ENCODE results near the gene GAL3ST2. TPM values are rescaled to one million over a fixed set of nuclear protein-coding genes. Genes with fewer than 3 reads are reported as not detected.
A peak's percentile ranks its signal among the peaks of the same experiment; 100 is the strongest.
"Not testable (repeated sequence)": the region's sequence is repeated elsewhere in the genome, so short reads cannot be mapped to it uniquely, and the experiment has no call there.

Gene GAL3ST2
- polyA plus RNA-seq, 1 donor from 2014 or later: not detected

- Histone ChIP-seq H3K79me2 (replicated peaks; ENCODE audit: insufficient read depth, low read length) (no peaks in the 10 kb centered on the region), H3K9me2 (ENCODE audit: insufficient read depth, low read length) (no peaks in the 10 kb centered on the region), H2AFZ (ENCODE audit: low read depth, low read length) (no peak overlapping the region), H3K4me3 (ENCODE audit: low read length) (no peak overlapping the region), H3K27ac (ENCODE audit: low read length) (no peak overlapping the region), H3F3A (ENCODE audit: insufficient read depth, low read length, poor library complexity, severe bottlenecking) (no peaks in the 10 kb centered on the region), H4K20me1 (ENCODE audit: insufficient read depth) (no peaks in the 10 kb centered on the region), H3K9ac (ENCODE audit: low read length) (no peak overlapping the region), H3K36me3 (ENCODE audit: insufficient read depth, low read length) (no peaks in the 10 kb centered on the region), H3K9me3 (ENCODE audit: low read length) (no peaks in the 10 kb centered on the region), H3K27me3 (ENCODE audit: insufficient read depth, low read depth, low read length) (no peaks in the 10 kb centered on the region), H3K4me2 (ENCODE audit: low read length) (no peak overlapping the region)
- TF ChIP-seq TAF1 (IDR thresholded peaks at IDR 0.05; ENCODE audit: low read depth): no peak
- TF ChIP-seq MXI1 (conservative IDR thresholded peaks at IDR 0.05; ENCODE audit: poor library complexity, severe bottlenecking): no peak
Measured at GRCh38 chr2:241730671-241731293, 45.8 kb upstream of the GAL3ST2 start.

- not testable (repeated sequence) for H3K9me3 ChIP-seq (ENCODE audit: low read length); H3K27me3 ChIP-seq (ENCODE audit: insufficient read depth, low read depth, low read length); H4K20me1 ChIP-seq (ENCODE audit: insufficient read depth); H3K27ac ChIP-seq (ENCODE audit: low read length); H3K4me3 ChIP-seq (ENCODE audit: low read length); H3K36me3 ChIP-seq (ENCODE audit: insufficient read depth, low read length); H3K79me2 ChIP-seq (replicated peaks; ENCODE audit: insufficient read depth, low read length); H2AFZ ChIP-seq (ENCODE audit: low read depth, low read length); H3F3A ChIP-seq (ENCODE audit: insufficient read depth, low read length, poor library complexity, severe bottlenecking); H3K4me2 ChIP-seq (ENCODE audit: low read length); H3K9ac ChIP-seq (ENCODE audit: low read length); H3K9me2 ChIP-seq (ENCODE audit: insufficient read depth, low read length)
- TF ChIP-seq RAD21 (conservative IDR thresholded peaks at IDR 0.05): peak; percentile 29
- TF ChIP-seq, protein P1, sequence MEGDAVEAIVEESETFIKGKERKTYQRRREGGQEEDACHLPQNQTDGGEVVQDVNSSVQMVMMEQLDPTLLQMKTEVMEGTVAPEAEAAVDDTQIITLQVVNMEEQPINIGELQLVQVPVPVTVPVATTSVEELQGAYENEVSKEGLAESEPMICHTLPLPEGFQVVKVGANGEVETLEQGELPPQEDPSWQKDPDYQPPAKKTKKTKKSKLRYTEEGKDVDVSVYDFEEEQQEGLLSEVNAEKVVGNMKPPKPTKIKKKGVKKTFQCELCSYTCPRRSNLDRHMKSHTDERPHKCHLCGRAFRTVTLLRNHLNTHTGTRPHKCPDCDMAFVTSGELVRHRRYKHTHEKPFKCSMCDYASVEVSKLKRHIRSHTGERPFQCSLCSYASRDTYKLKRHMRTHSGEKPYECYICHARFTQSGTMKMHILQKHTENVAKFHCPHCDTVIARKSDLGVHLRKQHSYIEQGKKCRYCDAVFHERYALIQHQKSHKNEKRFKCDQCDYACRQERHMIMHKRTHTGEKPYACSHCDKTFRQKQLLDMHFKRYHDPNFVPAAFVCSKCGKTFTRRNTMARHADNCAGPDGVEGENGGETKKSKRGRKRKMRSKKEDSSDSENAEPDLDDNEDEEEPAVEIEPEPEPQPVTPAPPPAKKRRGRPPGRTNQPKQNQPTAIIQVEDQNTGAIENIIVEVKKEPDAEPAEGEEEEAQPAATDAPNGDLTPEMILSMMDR (IDR thresholded peaks at IDR 0.05; ENCODE audit: poor library complexity, severe bottlenecking): peak; percentile 38
Measured at GRCh38 chr2:241732513-241733186, 44.0 kb upstream of the GAL3ST2 start.

DNA sequence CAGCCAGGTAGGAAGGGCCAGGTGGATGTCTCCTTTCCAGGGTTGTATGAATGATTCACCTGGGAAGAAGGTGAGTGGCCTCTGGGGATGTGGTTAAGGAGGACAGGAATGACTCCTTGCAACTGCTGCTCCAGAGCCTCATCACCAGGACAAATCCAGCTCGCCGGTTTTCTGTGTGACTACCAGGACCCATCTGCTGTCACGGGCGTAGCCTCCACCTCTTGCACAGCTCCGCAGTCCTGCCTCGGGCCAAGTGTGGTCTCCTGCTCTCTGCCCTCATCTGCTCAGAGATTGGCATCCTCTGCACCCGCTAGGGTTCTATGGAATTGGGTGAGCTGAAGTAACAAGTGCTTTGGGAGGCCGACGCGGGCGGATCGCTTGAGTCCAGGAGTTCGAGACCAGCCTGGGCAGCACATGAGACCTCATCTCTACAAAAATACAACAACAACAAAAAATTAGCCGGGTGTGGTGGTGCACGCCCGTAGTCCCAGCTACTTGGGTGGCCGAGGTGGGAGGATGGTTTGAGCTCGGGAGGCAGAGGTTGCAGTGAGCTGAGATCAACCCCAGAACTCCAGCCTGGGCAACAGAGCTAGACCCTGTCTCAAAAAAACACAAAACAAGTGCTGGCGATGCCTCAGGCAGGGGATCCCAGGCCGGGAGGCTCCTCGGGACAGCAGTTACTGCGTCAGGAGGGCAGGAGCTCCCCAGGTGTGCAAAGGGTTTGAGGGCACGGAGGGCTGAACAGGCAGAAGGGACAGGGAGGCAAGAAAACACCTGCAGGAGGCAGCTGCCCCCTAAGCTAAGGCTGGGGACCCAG, 43.0 kb upstream of the GAL3ST2 start:
- no peaks in the 10 kb centered on the region for H3K36me3 ChIP-seq (ENCODE audit: insufficient read depth, low read length)
- no peaks in the 10 kb centered on the region for H3K27me3 ChIP-seq (ENCODE audit: insufficient read depth, low read depth, low read length)
- no peaks in the 10 kb centered on the region for H4K20me1 ChIP-seq (ENCODE audit: insufficient read depth)
- H3F3A ChIP-seq (ENCODE audit: insufficient read depth, low read length, poor library complexity, severe bottlenecking): no peaks in the 10 kb centered on the region
- no peaks in the 10 kb centered on the region for H3K79me2 ChIP-seq (replicated peaks; ENCODE audit: insufficient read depth, low read length)
- H3K9me2 ChIP-seq (ENCODE audit: insufficient read depth, low read length): no peaks in the 10 kb centered on the region
- H3K4me2 ChIP-seq (ENCODE audit: low read length): no peak overlapping the region
- peak overlapping the region; percentile 97 for H3K4me3 ChIP-seq (ENCODE audit: low read length)
- peak overlapping the region; percentile 82 for H3K9ac ChIP-seq (ENCODE audit: low read length)
- TF ChIP-seq, protein P2, sequence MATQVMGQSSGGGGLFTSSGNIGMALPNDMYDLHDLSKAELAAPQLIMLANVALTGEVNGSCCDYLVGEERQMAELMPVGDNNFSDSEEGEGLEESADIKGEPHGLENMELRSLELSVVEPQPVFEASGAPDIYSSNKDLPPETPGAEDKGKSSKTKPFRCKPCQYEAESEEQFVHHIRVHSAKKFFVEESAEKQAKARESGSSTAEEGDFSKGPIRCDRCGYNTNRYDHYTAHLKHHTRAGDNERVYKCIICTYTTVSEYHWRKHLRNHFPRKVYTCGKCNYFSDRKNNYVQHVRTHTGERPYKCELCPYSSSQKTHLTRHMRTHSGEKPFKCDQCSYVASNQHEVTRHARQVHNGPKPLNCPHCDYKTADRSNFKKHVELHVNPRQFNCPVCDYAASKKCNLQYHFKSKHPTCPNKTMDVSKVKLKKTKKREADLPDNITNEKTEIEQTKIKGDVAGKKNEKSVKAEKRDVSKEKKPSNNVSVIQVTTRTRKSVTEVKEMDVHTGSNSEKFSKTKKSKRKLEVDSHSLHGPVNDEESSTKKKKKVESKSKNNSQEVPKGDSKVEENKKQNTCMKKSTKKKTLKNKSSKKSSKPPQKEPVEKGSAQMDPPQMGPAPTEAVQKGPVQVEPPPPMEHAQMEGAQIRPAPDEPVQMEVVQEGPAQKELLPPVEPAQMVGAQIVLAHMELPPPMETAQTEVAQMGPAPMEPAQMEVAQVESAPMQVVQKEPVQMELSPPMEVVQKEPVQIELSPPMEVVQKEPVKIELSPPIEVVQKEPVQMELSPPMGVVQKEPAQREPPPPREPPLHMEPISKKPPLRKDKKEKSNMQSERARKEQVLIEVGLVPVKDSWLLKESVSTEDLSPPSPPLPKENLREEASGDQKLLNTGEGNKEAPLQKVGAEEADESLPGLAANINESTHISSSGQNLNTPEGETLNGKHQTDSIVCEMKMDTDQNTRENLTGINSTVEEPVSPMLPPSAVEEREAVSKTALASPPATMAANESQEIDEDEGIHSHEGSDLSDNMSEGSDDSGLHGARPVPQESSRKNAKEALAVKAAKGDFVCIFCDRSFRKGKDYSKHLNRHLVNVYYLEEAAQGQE (IDR thresholded peaks at IDR 0.05; ENCODE audit: borderline replicate concordance): no peak
- H3K9me3 ChIP-seq (ENCODE audit: low read length): no peaks in the 10 kb centered on the region
- peak overlapping the region; percentile 45 for H3K27ac ChIP-seq (ENCODE audit: low read length)
- peak overlapping the region; percentile 65 for H2AFZ ChIP-seq (ENCODE audit: low read depth, low read length)

All from neural cell (in vitro differentiated cells).